IMR-90 (cell line): ENCODE measurements around the gene KIF3B. TPM values are rescaled to one million over a fixed set of nuclear protein-coding genes. Genes with fewer than 3 reads are reported as not detected.

ENCODE experiments used
- ATAC-seq: fragments of 200-7000 bp; cut with Tn5 transposase; 2 replicates; pipeline ENCODE4 v1.9.1; 2020; ENCODE audit warnings: low read depth, mild to moderate bottlenecking, moderate library complexity
- BruUV-seq: library from RNA; stranded (reverse); fragments of 400-500 nt; replicated peaks from 2 replicates; lab custom pipeline; 2021; lab: Mats Ljungman, UMichigan
- CTCF ChIA-PET: fragments of 300-600 bp; formaldehyde crosslinking; extraction: SDS; loops from one replicate; lab custom pipeline; 2021; ENCODE audit warnings: antibody characterized with exemption; lab: Yijun Ruan, JAX
- POLR2A ChIA-PET: fragments of 300-600 bp; sonication (Branson Sonifier 250); formaldehyde crosslinking; loops from one replicate; lab custom pipeline; 2022; ENCODE audit warnings: antibody characterized with exemption; ENCODE audit not compliant: unreplicated experiment; lab: Charles Lee
- DNase-seq: peaks from one replicate; pipeline ENCODE4 v3.0.0; 2013
- H2AFZ ChIP-seq: replicated peaks from 2 replicates; pipeline ENCODE3; 2013; ENCODE audit warnings: low read length, mild to moderate bottlenecking; ENCODE audit not compliant: poor library complexity
- H2AK5ac ChIP-seq: 2 replicates; pipeline ENCODE4 v1.6.1; 2013; ENCODE audit warnings: low read depth, low read length, inconsistent platforms
- H2AK9ac ChIP-seq: replicated peaks from 2 replicates; pipeline ENCODE3; 2013; ENCODE audit warnings: mild to moderate bottlenecking, low read depth, low read length, moderate library complexity; ENCODE audit not compliant: poor library complexity
- H2BK120ac ChIP-seq: 2 replicates; pipeline ENCODE4 v1.6.1; 2013; ENCODE audit warnings: low read depth, low read length, inconsistent platforms
- H2BK15ac ChIP-seq: 3 replicates; pipeline ENCODE4 v1.6.1; 2013; ENCODE audit warnings: low read depth, low read length, inconsistent platforms
- H2BK20ac ChIP-seq: 2 replicates; pipeline ENCODE4 v1.6.1; 2013; ENCODE audit warnings: low read depth, mild to moderate bottlenecking, inconsistent platforms, low read length, moderate library complexity
- H2BK5ac ChIP-seq: 2 replicates; pipeline ENCODE4 v1.6.1; 2013; ENCODE audit warnings: mild to moderate bottlenecking, low read depth, low read length, inconsistent platforms; ENCODE audit not compliant: poor library complexity, severe bottlenecking
- H3K14ac ChIP-seq: replicated peaks from 2 replicates; pipeline ENCODE4 v1.6.1; 2013; ENCODE audit warnings: low read depth, low read length, inconsistent platforms
- H3K18ac ChIP-seq: 2 replicates; pipeline ENCODE4 v1.6.1; 2013; ENCODE audit warnings: low read depth, low read length, control low read depth
- H3K23ac ChIP-seq: 2 replicates; pipeline ENCODE4 v1.6.1; 2013; ENCODE audit warnings: low read depth, low read length, inconsistent platforms
- H3K27ac ChIP-seq: 2 replicates; pipeline ENCODE4 v1.5.1; 2013; ENCODE audit warnings: mild to moderate bottlenecking, control low read depth, low read length; ENCODE audit not compliant: insufficient read depth
- H3K27me3 ChIP-seq: 2 replicates; pipeline ENCODE4 v1.6.1; 2013; ENCODE audit warnings: low read length; ENCODE audit not compliant: control insufficient read depth, insufficient read depth
- H3K36me3 ChIP-seq: 2 replicates; pipeline ENCODE4 v1.6.1; 2013; ENCODE audit warnings: low read length, mixed read lengths; ENCODE audit not compliant: control insufficient read depth, insufficient read depth
- H3K4ac ChIP-seq: 2 replicates; pipeline ENCODE4 v1.6.1; 2013; ENCODE audit warnings: low read depth, low read length, inconsistent platforms
- H3K4me1 ChIP-seq: 2 replicates; pipeline ENCODE4 v1.6.1; 2013; ENCODE audit warnings: low read length, mixed read lengths; ENCODE audit not compliant: control insufficient read depth, insufficient read depth
- H3K4me2 ChIP-seq: 2 replicates; pipeline ENCODE4 v1.6.1; 2013; ENCODE audit warnings: low read depth, mild to moderate bottlenecking, control low read depth, low read length, moderate library complexity
- H3K4me3 ChIP-seq: 2 replicates; pipeline ENCODE4 v1.5.1; 2013; ENCODE audit warnings: low read depth, mild to moderate bottlenecking, control low read depth, low read length, moderate library complexity; ENCODE audit not compliant: insufficient read depth
- H3K56ac ChIP-seq: 2 replicates; pipeline ENCODE4 v1.6.1; 2013; ENCODE audit warnings: low read length, inconsistent platforms; ENCODE audit not compliant: insufficient read depth; ENCODE audit errors: extremely low read depth
- H3K79me1 ChIP-seq, 2 experiments: 2 replicates each; pipeline ENCODE4 v1.6.1; 2013; ENCODE audit warnings: low read length in 2 of 2, inconsistent platforms in 1 of 2, low read depth in 1 of 2
- H3K9ac ChIP-seq: 2 replicates; pipeline ENCODE4 v1.6.1; 2013; ENCODE audit warnings: low read depth, low read length, control low read depth
- H3K9me1 ChIP-seq: 2 replicates; pipeline ENCODE4 v1.6.1; 2013; ENCODE audit warnings: low read length, inconsistent platforms; ENCODE audit not compliant: insufficient read depth
- H3K9me3 ChIP-seq: 2 replicates; pipeline ENCODE4 v1.6.1; 2013; ENCODE audit warnings: low read length; ENCODE audit not compliant: control insufficient read depth, insufficient read depth
- H4K20me1 ChIP-seq: 2 replicates; pipeline ENCODE4 v1.6.1; 2013; ENCODE audit warnings: low read length, inconsistent platforms; ENCODE audit not compliant: insufficient read depth
- H4K5ac ChIP-seq: 2 replicates; pipeline ENCODE4 v1.6.1; 2013; ENCODE audit warnings: mild to moderate bottlenecking, low read depth, low read length, control low read depth
- H4K8ac ChIP-seq, 2 experiments: 2 replicates each; pipeline ENCODE4 v1.6.1; 2013; ENCODE audit warnings: low read depth in 2 of 2, low read length in 2 of 2, control low read depth in 1 of 2, inconsistent platforms in 1 of 2
- H4K91ac ChIP-seq: 2 replicates; pipeline ENCODE4 v1.6.1; 2013; ENCODE audit warnings: low read depth, low read length, inconsistent platforms; ENCODE audit not compliant: insufficient read depth
- BHLHE40 ChIP-seq: fragments of 150-350 bp; IDR thresholded peaks from 2 replicates; pipeline ENCODE4 v1.6.1; 2016; ENCODE audit warnings: mild to moderate bottlenecking, low read depth, low read length
- CEBPB ChIP-seq: IDR thresholded peaks from 2 replicates; pipeline ENCODE4 v1.6.1; 2012; ENCODE audit warnings: low read depth, low read length, improper control_type of control experiment
- CTCF ChIP-seq: conservative IDR thresholded peaks from 2 replicates; pipeline ENCODE4 v1.5.1; 2012; ENCODE audit warnings: mild to moderate bottlenecking, low read depth, low read length, improper control_type of control experiment
- MXI1 ChIP-seq: IDR thresholded peaks from 2 replicates; pipeline ENCODE4 v1.6.1; 2012; ENCODE audit warnings: low read depth, mild to moderate bottlenecking, low read length, moderate library complexity, borderline replicate concordance
- NFE2L2 ChIP-seq: fragments of 150-350 bp; IDR thresholded peaks from 2 replicates; pipeline ENCODE4 v1.6.1; 2016; ENCODE audit warnings: low read depth, mild to moderate bottlenecking, low read length
- RAD21 ChIP-seq: IDR thresholded peaks from 2 replicates; pipeline ENCODE4 v1.6.1; 2012; ENCODE audit warnings: low read length, improper control_type of control experiment
- RCOR1 ChIP-seq: IDR thresholded peaks from 2 replicates; pipeline ENCODE4 v1.6.1; 2012; ENCODE audit warnings: mild to moderate bottlenecking, low read length, improper control_type of control experiment; ENCODE audit not compliant: insufficient replicate concordance
- SMC3 ChIP-seq: fragments of 150-350 bp; IDR thresholded peaks from 2 replicates; pipeline ENCODE4 v1.6.1; 2016; ENCODE audit warnings: low read depth, mild to moderate bottlenecking, antibody characterized with exemption, low read length, moderate library complexity
- USF2 ChIP-seq: fragments of 150-350 bp; IDR thresholded peaks from 2 replicates; pipeline ENCODE4 v1.6.1; 2017; ENCODE audit warnings: mild to moderate bottlenecking, antibody characterized with exemption, low read length, low read depth
- WGBS, 2 experiments: methylation state at CpG; one replicate each; pipeline versions ENCODE4 v1.1.5 to v1.1.7; 2013; ENCODE audit warnings: missing lambda C conversion rate in 2 of 2; ENCODE audit not compliant: insufficient read length in 1 of 2; ENCODE audit errors: extremely low coverage in 2 of 2; 5-methylcytosine and 5-hydroxymethylcytosine counted together
- dilution Hi-C: fragments of 300-500 bp; cut with HindIII; formaldehyde crosslinking; loops from one replicate; pipeline ENCODE4 v1.14.3; 2018; ENCODE audit warnings: low sequenced_read_pairs; ENCODE audit not compliant: unreplicated experiment
- in situ Hi-C: fragments of 300-500 bp; cut with MboI; formaldehyde crosslinking; loops from 3 replicates; pipeline ENCODE4 v1.14.3; 2019; ENCODE audit warnings: low sequenced_read_pairs, inconsistent platforms, mixed read lengths
- intact Hi-C: fragments of 100-400 bp; cut with micrococcal nuclease; formaldehyde crosslinking; loops from 2 replicates; pipeline ENCODE4 v1.10.0; 2022
- polyA plus RNA-seq, 3 experiments: library from polyadenylated mRNA; depleted of rRNA; stranded (reverse); fragments of >200 nt; gene quantifications; 2 replicates each; pipeline ENCODE4 v1.2.3, GENCODE V29; 2012; ENCODE audit warnings: low replicate concordance in 1 of 3
- total RNA-seq: library from RNA; depleted of rRNA; stranded (reverse); fragments of >200 nt; gene quantifications from 2 replicates; pipeline ENCODE4 v1.2.3, GENCODE V29; 2012

The KIF3B gene
- total and polyA plus RNA-seq, 2 of the 4 experiments (the other 2 are of a cell fraction) = 17.1 to 28.1 TPM

- Histone ChIP-seq H4K91ac (no peak overlapping the region), H3K4me1 (peaks cover 8% of the 10 kb centered on the region)
- CTCF ChIA-PET = no interaction called here
These were observed 88.9 kb downstream of the KIF3B start for GRCh38 chr20:32366380-32366779.

More at GRCh38 chr20:32366380-32366779, 88.9 kb downstream of the KIF3B start:
- Histone ChIP-seq H2AK9ac (no peak overlapping the region), H2BK120ac (no peak overlapping the region), H3K27me3 (no peaks in the 10 kb centered on the region), H2AFZ (no peak overlapping the region), H3K56ac (no peak overlapping the region), H2AK5ac (no peak overlapping the region), H3K4me3 (no peak overlapping the region), H3K4me2 (no peak overlapping the region), H4K5ac (no peak overlapping the region), H4K8ac (no peak overlapping the region), H3K9me3 (no peaks in the 10 kb centered on the region), H3K4ac (no peak overlapping the region), H3K27ac (no peak overlapping the region), H4K20me1 (peaks cover 89% of the 10 kb centered on the region), H3K23ac (no peak overlapping the region), H2BK5ac (no peak overlapping the region), H3K79me1 (peaks cover 31 to 77% of the 10 kb centered on the region in 2 experiments), H3K9me1 (peaks cover 32% of the 10 kb centered on the region), H2BK15ac (no peak overlapping the region), H3K9ac (no peak overlapping the region), H3K14ac (no peak overlapping the region), H3K18ac (no peak overlapping the region), H3K36me3 (peaks cover 5% of the 10 kb centered on the region), H2BK20ac (no peak overlapping the region)
- TF ChIP-seq NFE2L2 (no peak), RAD21 (no peak), SMC3 (no peak), BHLHE40 (no peak), CTCF (no peak), CEBPB (no peak), USF2 (no peak), RCOR1 (no peak), MXI1 (no peak)
- intact Hi-C loops (no loop called here), in situ Hi-C loops (no loop called here), dilution Hi-C loops (no loop called here)
- POLR2A ChIA-PET = interaction anchor here (0.6 kb wide), 1 partner anchor 15 kb away, joined by 6 read pairs; no protein-coding TSS in a partner anchor
- DNase-seq (no peak), ATAC-seq (no peak)
- no TSS peak for BruUV-seq
- WGBS, 2 experiments = no CpG with 5 or more reads among the region's 2 CpGs
